ENCODE results near the gene MPDZ. TPM values are rescaled to one million over a fixed set of nuclear protein-coding genes. Genes with fewer than 3 reads are reported as not detected.

The MPDZ gene
- total RNA-seq, 1 experiment from 2014 or later: 0.12 TPM

DNA sequence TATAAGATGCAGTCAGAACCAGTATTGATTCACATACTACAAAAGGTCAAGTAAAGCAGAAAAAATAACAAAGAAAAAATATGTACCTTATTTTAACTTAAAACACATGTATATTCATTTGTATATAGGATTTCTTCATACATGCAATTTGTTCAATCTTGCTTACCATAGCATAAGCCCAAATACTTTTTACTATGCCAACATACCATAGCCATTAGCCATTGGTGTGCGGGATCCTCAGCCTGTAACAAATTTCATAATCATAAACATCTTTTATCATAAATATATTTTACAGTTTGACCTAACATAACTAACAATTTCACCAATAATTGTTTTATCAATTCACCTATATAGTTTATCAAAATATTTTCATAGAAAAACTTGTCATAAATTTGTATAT is 51.1 kb downstream of the MPDZ start:
- no TSS peak for BruUV-seq (replicated peaks)
- Histone ChIP-seq H3K27me3 (ENCODE audit: insufficient read depth, low read length) (no peaks in the 10 kb centered on the region), H3K36me3 (ENCODE audit: control insufficient read depth in 1 of 2, insufficient read depth in 2 of 2, low read length in 2 of 2) (no peaks in the 10 kb centered on the region), H3K4me2 (ENCODE audit: low read length) (no peak overlapping the region), H3K4me3 (replicated peaks in 1 of 2; ENCODE audit: low read depth in 1 of 2, low read length in 2 of 2) (no peak overlapping the region), H3K27ac (ENCODE audit: low read depth, low read length) (no peak overlapping the region), H3K9me3 (ENCODE audit: control insufficient read depth in 1 of 2, insufficient read depth in 1 of 2, low read depth in 1 of 2, low read length in 2 of 2) (no peaks in the 10 kb centered on the region), H3K4me1 (ENCODE audit: control insufficient read depth in 1 of 2, insufficient read depth in 2 of 2, low read length in 2 of 2) (no peaks in the 10 kb centered on the region), H2AFZ (ENCODE audit: low read depth, low read length, poor library complexity, severe bottlenecking) (no peak overlapping the region), H4K20me1 (ENCODE audit: insufficient read depth) (no peaks in the 10 kb centered on the region), H3K79me2 (ENCODE audit: insufficient read depth, low read length) (no peaks in the 10 kb centered on the region), H3K9me2 (ENCODE audit: insufficient read depth) (no peaks in the 10 kb centered on the region), H3K9ac (ENCODE audit: low read length) (no peak overlapping the region)
- no peak for ATAC-seq
- ChIA-PET RAD21 (ENCODE audit: low non-redundant PET in 1 of 2, low total read pairs in 2 of 2, uncharacterized antibody in 2 of 2, unreplicated experiment in 2 of 2) (no interaction called here), POLR2A (no interaction called here), CTCF (no interaction called here)
- TF ChIP-seq EZH2 (IDR thresholded peaks at IDR 0.05) (no peak), TCF7L2 (IDR thresholded peaks at IDR 0.05; ENCODE audit: borderline replicate concordance, extremely low read depth, insufficient read depth, insufficient read length) (no peak), JUND (IDR thresholded peaks at IDR 0.05) (no peak), EGR1 (IDR thresholded peaks at IDR 0.05; ENCODE audit: low read depth) (no peak), ELF1 (IDR thresholded peaks at IDR 0.05; ENCODE audit: borderline replicate concordance, low read depth) (no peak), POLR2AphosphoS5 (IDR thresholded peaks at IDR 0.05; ENCODE audit: low read depth, low read length) (no peak), POLR2A (IDR thresholded peaks at IDR 0.05; ENCODE audit: borderline replicate concordance, extremely low read depth, insufficient read depth, insufficient read length) (no peak), RAD21 (IDR thresholded peaks at IDR 0.05; ENCODE audit: low read depth) (no peak), SP1 (IDR thresholded peaks at IDR 0.05; ENCODE audit: low read depth) (no peak), ZFX (IDR thresholded peaks at IDR 0.05) (no peak), SIN3A (IDR thresholded peaks at IDR 0.05; ENCODE audit: low read depth) (no peak), YY1 (IDR thresholded peaks at IDR 0.05; ENCODE audit: extremely low read depth, insufficient replicate concordance, low read depth, low read length) (no peak), EZH2phosphoT487 (IDR thresholded peaks at IDR 0.05; ENCODE audit: borderline replicate concordance) (no peak)
- TF ChIP-seq, protein P1, sequence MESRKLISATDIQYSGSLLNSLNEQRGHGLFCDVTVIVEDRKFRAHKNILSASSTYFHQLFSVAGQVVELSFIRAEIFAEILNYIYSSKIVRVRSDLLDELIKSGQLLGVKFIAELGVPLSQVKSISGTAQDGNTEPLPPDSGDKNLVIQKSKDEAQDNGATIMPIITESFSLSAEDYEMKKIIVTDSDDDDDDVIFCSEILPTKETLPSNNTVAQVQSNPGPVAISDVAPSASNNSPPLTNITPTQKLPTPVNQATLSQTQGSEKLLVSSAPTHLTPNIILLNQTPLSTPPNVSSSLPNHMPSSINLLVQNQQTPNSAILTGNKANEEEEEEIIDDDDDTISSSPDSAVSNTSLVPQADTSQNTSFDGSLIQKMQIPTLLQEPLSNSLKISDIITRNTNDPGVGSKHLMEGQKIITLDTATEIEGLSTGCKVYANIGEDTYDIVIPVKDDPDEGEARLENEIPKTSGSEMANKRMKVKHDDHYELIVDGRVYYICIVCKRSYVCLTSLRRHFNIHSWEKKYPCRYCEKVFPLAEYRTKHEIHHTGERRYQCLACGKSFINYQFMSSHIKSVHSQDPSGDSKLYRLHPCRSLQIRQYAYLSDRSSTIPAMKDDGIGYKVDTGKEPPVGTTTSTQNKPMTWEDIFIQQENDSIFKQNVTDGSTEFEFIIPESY (IDR thresholded peaks at IDR 0.05; ENCODE audit: extremely low read depth, insufficient replicate concordance, low read length): no peak
- TF ChIP-seq, protein P2, sequence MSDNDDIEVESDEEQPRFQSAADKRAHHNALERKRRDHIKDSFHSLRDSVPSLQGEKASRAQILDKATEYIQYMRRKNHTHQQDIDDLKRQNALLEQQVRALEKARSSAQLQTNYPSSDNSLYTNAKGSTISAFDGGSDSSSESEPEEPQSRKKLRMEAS (IDR thresholded peaks at IDR 0.05): no peak
- TF ChIP-seq, protein P3, sequence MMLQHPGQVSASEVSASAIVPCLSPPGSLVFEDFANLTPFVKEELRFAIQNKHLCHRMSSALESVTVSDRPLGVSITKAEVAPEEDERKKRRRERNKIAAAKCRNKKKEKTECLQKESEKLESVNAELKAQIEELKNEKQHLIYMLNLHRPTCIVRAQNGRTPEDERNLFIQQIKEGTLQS (IDR thresholded peaks at IDR 0.05): no peak
- no peak for DNase-seq (ENCODE audit: low read depth, low spot score)
- intact Hi-C loops (cut with micrococcal nuclease): no loop called here

All from HCT116 (cell line).